ENCODE data around the gene PIGN. TPM values are rescaled to one million over a fixed set of nuclear protein-coding genes. Genes with fewer than 3 reads are reported as not detected.

The PIGN gene
- total and polyA plus RNA-seq, 2 donors from 2014 or later = 4.5 to 30.5 TPM

- DNase-seq (no peak), FAIRE-seq (no peak)
- H3K27me3 ChIP-seq (ENCODE audit: control insufficient read depth, insufficient read depth, low read length) = no peaks in the 10 kb centered on the region
- no peaks in the 10 kb centered on the region for H3K9me3 ChIP-seq (ENCODE audit: control insufficient read depth in 2 of 3, insufficient read depth in 1 of 3, low read length in 3 of 3)
- no peak overlapping the region for H3K27ac ChIP-seq (ENCODE audit: low read depth in 2 of 2, low read length in 2 of 2)
- no peaks in the 10 kb centered on the region for H3K36me3 ChIP-seq (ENCODE audit: control insufficient read depth in 2 of 3, insufficient read depth in 3 of 3, low read length in 3 of 3)
- H3K4me1 ChIP-seq (ENCODE audit: control insufficient read depth in 2 of 3, insufficient read depth in 2 of 3, low read depth in 1 of 3, low read length in 3 of 3) = peaks cover 0 to 2% (median 0%) of the 10 kb centered on the region in 3 donors
- no peak for TF ChIP-seq CTCF (IDR thresholded peaks at IDR 0.05; ENCODE audit: borderline replicate concordance, extremely low read depth, insufficient read depth)
- H3K4me3 ChIP-seq (ENCODE audit: low read length in 3 of 3) = no peak overlapping the region
- intact Hi-C loops (cut with DNase I) = no loop called here
- H3K9ac ChIP-seq (ENCODE audit: low read length in 3 of 3) = no peak overlapping the region
These were observed 105.6 kb downstream of the PIGN start for GRCh38 chr18:62081248-62081647.

GRCh38 chr18:62080172-62080900 is 106.5 kb downstream of the PIGN start:
- no peak for TF ChIP-seq CTCF (IDR thresholded peaks at IDR 0.05; ENCODE audit: borderline replicate concordance, extremely low read depth, insufficient read depth)
- no peak for FAIRE-seq

GRCh38 chr18:62073461-62074281 is 113.2 kb downstream of the PIGN start:
- Histone ChIP-seq H3K27ac (ENCODE audit: low read depth in 2 of 2, low read length in 2 of 2) (no peak overlapping the region), H3K4me3 (ENCODE audit: low read length in 3 of 3) (no peak overlapping the region), H3K4me1 (ENCODE audit: control insufficient read depth in 2 of 3, insufficient read depth in 2 of 3, low read depth in 1 of 3, low read length in 3 of 3) (no peaks in the 10 kb centered on the region), H3K9me3 (ENCODE audit: control insufficient read depth in 2 of 3, insufficient read depth in 1 of 3, low read length in 3 of 3) (no peaks in the 10 kb centered on the region), H3K9ac (ENCODE audit: low read length in 3 of 3) (no peak overlapping the region), H3K27me3 (ENCODE audit: control insufficient read depth, insufficient read depth, low read length) (no peaks in the 10 kb centered on the region), H3K36me3 (ENCODE audit: control insufficient read depth in 2 of 3, insufficient read depth in 3 of 3, low read length in 3 of 3) (no peaks in the 10 kb centered on the region)
- no peak for FAIRE-seq
- no peak for TF ChIP-seq CTCF (IDR thresholded peaks at IDR 0.05; ENCODE audit: borderline replicate concordance, extremely low read depth, insufficient read depth)
- intact Hi-C loops (cut with DNase I) = no loop called here
- no peak for DNase-seq

More at GRCh38 chr18:62080172-62080900, 106.5 kb downstream of the PIGN start:
- peak in 3 of 5 donors; percentile 21 to 76 (median 46) for DNase-seq
- H3K4me1 ChIP-seq (ENCODE audit: control insufficient read depth in 2 of 3, insufficient read depth in 2 of 3, low read depth in 1 of 3, low read length in 3 of 3) = peaks cover 0 to 2% (median 0%) of the 10 kb centered on the region in 3 donors
- intact Hi-C loops (cut with DNase I) = no loop called here
- H3K9me3 ChIP-seq (ENCODE audit: control insufficient read depth in 2 of 3, insufficient read depth in 1 of 3, low read length in 3 of 3) = no peaks in the 10 kb centered on the region
- H3K27me3 ChIP-seq (ENCODE audit: control insufficient read depth, insufficient read depth, low read length) = no peaks in the 10 kb centered on the region
- no peak overlapping the region for H3K27ac ChIP-seq (ENCODE audit: low read depth in 2 of 2, low read length in 2 of 2)
- H3K9ac ChIP-seq (ENCODE audit: low read length in 3 of 3) = no peak overlapping the region
- H3K4me3 ChIP-seq (ENCODE audit: low read length in 3 of 3) = no peak overlapping the region
- no peaks in the 10 kb centered on the region for H3K36me3 ChIP-seq (ENCODE audit: control insufficient read depth in 2 of 3, insufficient read depth in 3 of 3, low read length in 3 of 3)
